ENCODE data around the gene GUCA2A.

Gene GUCA2A

DNA sequence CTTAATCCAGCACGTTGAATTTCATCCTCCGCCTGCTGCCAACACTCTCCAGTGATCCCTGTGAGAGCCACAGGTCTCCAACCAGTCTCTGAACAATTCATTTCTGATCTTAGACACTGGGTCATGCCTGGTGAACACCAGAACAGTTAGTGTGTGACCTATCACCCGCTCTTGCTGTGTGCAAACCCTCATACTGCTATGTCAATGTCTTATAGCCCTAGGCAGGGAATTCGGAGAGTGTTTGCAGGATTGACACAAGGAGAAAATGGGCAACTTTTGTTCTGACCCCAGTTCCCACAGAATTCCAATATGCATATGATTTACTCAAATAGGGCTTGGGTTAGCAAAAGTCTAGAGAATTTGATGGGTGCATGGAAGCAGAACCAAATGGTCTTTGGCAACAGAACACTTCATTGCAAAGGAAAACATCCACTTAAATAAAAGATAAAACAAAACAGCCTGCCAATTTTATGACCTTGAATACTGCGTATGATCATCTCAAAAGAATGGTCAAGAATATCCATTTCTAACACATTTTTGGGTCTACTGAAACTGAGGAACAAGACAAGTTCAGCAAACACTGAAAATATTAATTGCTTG is 34.4 kb downstream of the GUCA2A start:
- H3K4me1 ChIP-seq (ENCODE audit: control insufficient read depth, insufficient read depth, low read length): no peaks in the 10 kb centered on the region
- H3K27ac ChIP-seq (ENCODE audit: low read depth, low read length): no peak overlapping the region
- peaks cover 13% of the 10 kb centered on the region; the same call in 1 of the 2 replicates for H3K27me3 ChIP-seq (ENCODE audit: control insufficient read depth, insufficient read depth, low read length)
- H3K9ac ChIP-seq (ENCODE audit: low read length): no peak overlapping the region
- H3K4me3 ChIP-seq (ENCODE audit: low read depth, low read length): no peak overlapping the region
- H3K36me3 ChIP-seq (ENCODE audit: control insufficient read depth, insufficient read depth, low read length): no peaks in the 10 kb centered on the region
- no peaks in the 10 kb centered on the region for H3K9me3 ChIP-seq (ENCODE audit: control insufficient read depth, insufficient read depth, low read depth, low read length)

DNA sequence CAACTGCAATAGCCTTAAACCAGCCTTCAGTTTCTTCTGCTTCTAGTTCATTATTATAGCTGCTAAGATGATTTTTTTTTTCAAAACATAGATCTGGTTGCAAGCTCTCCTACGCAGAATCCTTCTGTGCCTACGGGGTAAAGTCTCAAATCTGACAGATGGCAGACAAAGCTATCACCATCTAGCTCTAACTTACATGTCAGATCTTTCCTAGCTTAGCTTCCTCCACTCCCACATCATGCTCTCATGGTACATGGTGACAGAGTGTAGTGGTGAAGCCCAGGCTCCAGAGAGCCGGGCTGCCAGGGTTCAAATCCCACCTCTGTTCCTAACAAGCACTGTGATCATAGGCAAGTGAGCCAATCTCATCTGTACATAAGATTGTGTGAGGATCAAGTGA is 35.6 kb downstream of the GUCA2A start:
- Histone ChIP-seq H3K9me3 (ENCODE audit: control insufficient read depth, insufficient read depth, low read depth, low read length) (no peaks in the 10 kb centered on the region), H3K27ac (ENCODE audit: low read depth, low read length) (no peak overlapping the region), H3K4me3 (ENCODE audit: low read depth, low read length) (no peak overlapping the region), H3K9ac (ENCODE audit: low read length) (no peak overlapping the region), H3K27me3 (ENCODE audit: control insufficient read depth, insufficient read depth, low read length) (peaks cover 13% of the 10 kb centered on the region; the same call in 1 of the 2 replicates), H3K4me1 (ENCODE audit: control insufficient read depth, insufficient read depth, low read length) (no peaks in the 10 kb centered on the region), H3K36me3 (ENCODE audit: control insufficient read depth, insufficient read depth, low read length) (no peaks in the 10 kb centered on the region)

GRCh38 chr1:42128499-42128898 is 36.0 kb downstream of the GUCA2A start:
- H3K27me3 ChIP-seq (ENCODE audit: control insufficient read depth, insufficient read depth, low read length): peaks cover 13% of the 10 kb centered on the region; the same call in 1 of the 2 replicates
- no peak overlapping the region for H3K27ac ChIP-seq (ENCODE audit: low read depth, low read length)
- H3K4me1 ChIP-seq (ENCODE audit: control insufficient read depth, insufficient read depth, low read length): no peaks in the 10 kb centered on the region
- no peaks in the 10 kb centered on the region for H3K9me3 ChIP-seq (ENCODE audit: control insufficient read depth, insufficient read depth, low read depth, low read length)
- no peak overlapping the region for H3K4me3 ChIP-seq (ENCODE audit: low read depth, low read length)
- no peak overlapping the region for H3K9ac ChIP-seq (ENCODE audit: low read length)
- no peaks in the 10 kb centered on the region for H3K36me3 ChIP-seq (ENCODE audit: control insufficient read depth, insufficient read depth, low read length)

GRCh38 chr1:42127767-42128166 is 36.8 kb downstream of the GUCA2A start:
- H3K4me3 ChIP-seq (ENCODE audit: low read depth, low read length): no peak overlapping the region
- H3K27ac ChIP-seq (ENCODE audit: low read depth, low read length): no peak overlapping the region
- H3K9ac ChIP-seq (ENCODE audit: low read length): no peak overlapping the region
- H3K36me3 ChIP-seq (ENCODE audit: control insufficient read depth, insufficient read depth, low read length): no peaks in the 10 kb centered on the region
- H3K9me3 ChIP-seq (ENCODE audit: control insufficient read depth, insufficient read depth, low read depth, low read length): no peaks in the 10 kb centered on the region
- H3K27me3 ChIP-seq (ENCODE audit: control insufficient read depth, insufficient read depth, low read length): peaks cover 13% of the 10 kb centered on the region; the same call in 1 of the 2 replicates
- H3K4me1 ChIP-seq (ENCODE audit: control insufficient read depth, insufficient read depth, low read length): no peaks in the 10 kb centered on the region

DNA sequence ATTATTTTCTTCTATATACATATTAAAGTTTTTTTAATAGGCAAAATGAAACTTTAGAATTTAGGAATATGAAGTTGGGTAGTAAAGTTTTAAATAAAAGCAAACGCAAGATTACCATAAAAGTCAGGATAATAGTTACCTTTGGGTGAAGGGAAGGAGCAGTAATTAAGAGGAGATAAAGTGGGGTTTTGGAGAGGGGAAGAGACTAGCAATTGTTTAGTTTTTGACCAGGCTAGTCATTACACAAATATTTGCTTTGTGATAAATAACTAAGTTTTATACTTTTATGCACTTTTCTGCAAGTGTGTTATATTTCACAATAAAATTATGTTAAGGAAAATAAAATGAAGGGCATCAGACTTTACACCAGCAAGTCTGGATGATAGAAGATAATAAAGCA is 39.0 kb downstream of the GUCA2A start:
- Histone ChIP-seq H3K9ac (ENCODE audit: low read length) (no peak overlapping the region), H3K4me1 (ENCODE audit: control insufficient read depth, insufficient read depth, low read length) (no peaks in the 10 kb centered on the region), H3K27ac (ENCODE audit: low read depth, low read length) (no peak overlapping the region), H3K9me3 (ENCODE audit: control insufficient read depth, insufficient read depth, low read depth, low read length) (no peaks in the 10 kb centered on the region), H3K27me3 (ENCODE audit: control insufficient read depth, insufficient read depth, low read length) (peaks cover 13% of the 10 kb centered on the region; the same call in 1 of the 2 replicates), H3K36me3 (ENCODE audit: control insufficient read depth, insufficient read depth, low read length) (no peaks in the 10 kb centered on the region), H3K4me3 (ENCODE audit: low read depth, low read length) (no peak overlapping the region)

- H3K4me3 ChIP-seq (ENCODE audit: low read depth, low read length): no peak overlapping the region
- no peak overlapping the region for H3K27ac ChIP-seq (ENCODE audit: low read depth, low read length)
- peaks cover 8% of the 10 kb centered on the region; the same call in 1 of the 2 replicates for H3K27me3 ChIP-seq (ENCODE audit: control insufficient read depth, insufficient read depth, low read length)
- H3K36me3 ChIP-seq (ENCODE audit: control insufficient read depth, insufficient read depth, low read length): no peaks in the 10 kb centered on the region
- no peak overlapping the region for H3K9ac ChIP-seq (ENCODE audit: low read length)
- H3K9me3 ChIP-seq (ENCODE audit: control insufficient read depth, insufficient read depth, low read depth, low read length): no peaks in the 10 kb centered on the region
- H3K4me1 ChIP-seq (ENCODE audit: control insufficient read depth, insufficient read depth, low read length): peaks cover 3% of the 10 kb centered on the region; the same call in 1 of the 2 replicates
Observed at GRCh38 chr1:42122408-42122807, 42.1 kb downstream of the GUCA2A start.

GRCh38 chr1:42118125-42118524 is 46.4 kb downstream of the GUCA2A start:
- Histone ChIP-seq H3K4me3 (ENCODE audit: low read depth, low read length) (no peak overlapping the region), H3K27me3 (ENCODE audit: control insufficient read depth, insufficient read depth, low read length) (no peaks in the 10 kb centered on the region; the same call in 1 of the 2 replicates), H3K27ac (ENCODE audit: low read depth, low read length) (no peak overlapping the region), H3K9ac (ENCODE audit: low read length) (no peak overlapping the region), H3K4me1 (ENCODE audit: control insufficient read depth, insufficient read depth, low read length) (peaks cover 4% of the 10 kb centered on the region; the same call in 1 of the 2 replicates), H3K36me3 (ENCODE audit: control insufficient read depth, insufficient read depth, low read length) (no peaks in the 10 kb centered on the region), H3K9me3 (ENCODE audit: control insufficient read depth, insufficient read depth, low read depth, low read length) (no peaks in the 10 kb centered on the region)

- Histone ChIP-seq H3K9me3 (ENCODE audit: control insufficient read depth, insufficient read depth, low read depth, low read length) (no peaks in the 10 kb centered on the region), H3K36me3 (ENCODE audit: control insufficient read depth, insufficient read depth, low read length) (no peaks in the 10 kb centered on the region), H3K9ac (ENCODE audit: low read length) (no peak overlapping the region), H3K4me1 (ENCODE audit: control insufficient read depth, insufficient read depth, low read length) (peaks cover 4% of the 10 kb centered on the region; the same call in 1 of the 2 replicates), H3K4me3 (ENCODE audit: low read depth, low read length) (no peak overlapping the region), H3K27ac (ENCODE audit: low read depth, low read length) (no peak overlapping the region), H3K27me3 (ENCODE audit: control insufficient read depth, insufficient read depth, low read length) (no peaks in the 10 kb centered on the region; the same call in 1 of the 2 replicates)
Observed at GRCh38 chr1:42117214-42117613, 47.3 kb downstream of the GUCA2A start.

DNA sequence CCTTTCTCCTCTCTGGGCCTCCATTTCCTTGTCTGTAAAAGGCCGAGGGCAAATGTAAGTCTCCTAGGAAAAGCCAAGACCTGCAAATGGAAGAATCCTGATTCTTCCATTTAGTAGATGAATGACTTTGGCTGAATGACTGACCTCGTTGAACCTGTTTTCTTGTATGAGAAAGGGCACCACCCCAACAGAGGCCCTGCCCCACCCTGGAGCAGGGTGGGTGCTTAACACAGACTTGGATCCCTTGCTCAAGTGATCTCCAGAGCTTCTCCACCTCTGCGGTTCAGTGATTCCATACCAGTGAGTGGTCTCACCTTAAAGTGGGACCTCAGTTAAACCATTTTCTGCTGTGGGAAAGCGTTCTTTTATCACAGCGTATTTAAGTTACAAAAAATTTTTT is 50.3 kb downstream of the GUCA2A start:
- H3K36me3 ChIP-seq (ENCODE audit: control insufficient read depth, insufficient read depth, low read length): no peaks in the 10 kb centered on the region
- no peak overlapping the region for H3K27ac ChIP-seq (ENCODE audit: low read depth, low read length)
- no peaks in the 10 kb centered on the region; the same call in 1 of the 2 replicates for H3K27me3 ChIP-seq (ENCODE audit: control insufficient read depth, insufficient read depth, low read length)
- H3K4me1 ChIP-seq (ENCODE audit: control insufficient read depth, insufficient read depth, low read length): peaks cover 4% of the 10 kb centered on the region; the same call in 1 of the 2 replicates
- no peaks in the 10 kb centered on the region for H3K9me3 ChIP-seq (ENCODE audit: control insufficient read depth, insufficient read depth, low read depth, low read length)
- H3K9ac ChIP-seq (ENCODE audit: low read length): no peak overlapping the region
- no peak overlapping the region for H3K4me3 ChIP-seq (ENCODE audit: low read depth, low read length)

All from HUES6 (cell line).